IPS DF 4.7 (cell line): ENCODE results near the gene XPC.

Experiments used
- DNase-seq: peaks from one replicate; pipeline ENCODE4 v3.0.0-alpha.2; 2013; ENCODE audit warnings: low spot score; ENCODE audit errors: extremely low read depth

Gene XPC

DNA sequence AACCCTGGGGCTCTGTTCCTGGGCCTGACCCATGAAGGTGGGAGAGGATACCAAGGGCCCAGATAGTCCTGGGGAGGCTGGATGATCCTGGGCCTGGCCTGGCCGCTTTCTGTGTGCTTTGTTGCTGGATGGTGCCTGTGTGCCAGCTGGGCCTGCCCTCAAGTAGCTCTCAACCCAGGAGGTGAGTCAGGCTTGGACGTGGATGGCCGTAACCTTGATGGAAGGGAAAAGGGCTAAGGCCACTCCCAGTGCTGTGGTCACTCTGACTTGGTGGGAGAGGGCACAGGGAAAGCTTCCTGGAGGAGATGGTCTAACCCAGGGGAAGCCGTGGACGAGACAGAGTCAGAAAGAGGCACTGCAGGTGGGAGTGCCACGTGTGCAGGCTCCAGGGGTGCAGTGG is 44.1 kb downstream of the XPC start:
- DNase-seq, result no peak

- no peak for DNase-seq
Observed at GRCh38 chr3:14133876-14134275, 44.5 kb downstream of the XPC start.

GRCh38 chr3:14133188-14133800 is 45.1 kb downstream of the XPC start:
- no peak for DNase-seq

GRCh38 chr3:14132689-14133088 is 45.7 kb downstream of the XPC start:
- DNase-seq, result no peak

DNA sequence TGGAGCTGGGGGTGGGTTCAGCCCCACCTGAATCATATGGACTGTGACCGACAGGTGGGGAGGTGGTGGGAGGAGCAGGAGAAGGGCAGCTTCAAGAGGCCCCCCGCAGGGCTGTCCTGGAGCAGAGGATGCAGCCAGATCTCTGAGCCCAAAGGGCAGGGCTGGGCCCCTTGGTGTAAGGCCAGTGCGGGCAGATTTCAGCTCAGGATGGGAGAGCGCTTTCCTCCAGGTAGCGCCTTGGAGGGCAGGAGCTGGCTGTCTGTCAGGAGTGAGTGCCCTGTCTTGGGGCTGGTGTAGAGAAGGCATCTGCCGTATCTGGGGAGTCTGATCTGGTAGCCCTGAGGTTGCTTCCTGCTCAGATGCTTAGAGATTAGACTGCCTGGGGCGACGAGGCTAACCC is 46.3 kb downstream of the XPC start:
- no peak for DNase-seq

GRCh38 chr3:14131134-14131533 is 47.3 kb downstream of the XPC start:
- no peak for DNase-seq

DNA sequence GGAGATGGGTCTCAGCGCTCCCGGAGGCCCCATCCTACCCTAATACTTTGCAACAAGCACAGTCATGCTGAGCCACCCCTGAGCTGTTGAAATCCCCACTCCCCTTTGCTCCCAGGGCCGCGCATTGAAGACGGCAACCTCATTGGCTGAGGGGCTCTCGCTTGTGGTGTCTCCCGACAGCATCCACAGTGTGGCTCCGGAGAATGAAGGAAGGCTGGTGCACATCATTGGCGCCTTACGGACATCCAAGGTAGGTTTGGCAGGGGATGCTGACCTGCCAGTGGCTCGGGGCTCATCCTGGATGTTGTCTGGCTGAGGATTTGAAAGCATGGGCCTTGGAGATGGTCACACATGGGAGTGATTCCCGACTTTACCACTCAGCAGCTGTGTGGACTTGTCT is 47.7 kb downstream of the XPC start:
- DNase-seq, result no peak

DNA sequence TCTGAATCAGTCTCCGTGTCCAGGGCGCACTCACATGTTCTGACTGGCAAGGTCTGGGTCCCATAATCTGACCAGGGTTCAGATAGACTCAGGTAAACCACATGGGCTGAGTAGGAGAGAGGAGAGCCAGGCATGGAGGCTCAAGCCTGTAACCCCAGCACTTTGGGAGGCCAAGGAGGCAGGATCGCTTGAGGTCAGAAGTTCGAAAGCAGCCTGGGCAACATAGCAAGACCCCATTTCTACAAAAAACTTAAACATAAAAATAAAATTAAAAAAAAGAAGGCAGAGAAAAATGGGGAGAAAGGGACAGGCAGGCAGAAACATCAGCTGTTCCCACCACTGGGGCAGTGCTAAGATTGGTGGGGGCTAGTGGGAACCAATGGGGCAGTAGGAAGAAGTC is 48.2 kb downstream of the XPC start:
- DNase-seq, result no peak

GRCh38 chr3:14129296-14129695 is 49.1 kb downstream of the XPC start:
- DNase-seq, result no peak

DNA sequence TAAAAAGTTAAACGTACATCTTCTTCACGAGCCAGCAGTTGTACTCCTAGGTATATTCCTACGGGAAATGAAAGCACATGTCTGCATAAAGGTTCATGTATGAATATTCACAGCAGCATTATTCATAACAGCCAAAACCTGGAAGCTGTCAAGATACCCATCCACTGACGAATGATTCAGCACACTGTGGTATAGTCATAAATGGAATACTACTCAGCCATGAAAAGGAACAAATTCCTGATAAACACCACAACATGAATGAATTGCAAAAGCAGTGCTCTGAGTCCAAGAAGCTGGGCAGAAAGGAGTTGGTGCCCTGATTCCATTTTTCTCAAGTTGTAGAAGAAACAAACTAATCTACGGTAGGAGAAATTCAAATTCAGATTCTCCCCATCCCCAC is 49.7 kb downstream of the XPC start:
- no peak for DNase-seq

DNA sequence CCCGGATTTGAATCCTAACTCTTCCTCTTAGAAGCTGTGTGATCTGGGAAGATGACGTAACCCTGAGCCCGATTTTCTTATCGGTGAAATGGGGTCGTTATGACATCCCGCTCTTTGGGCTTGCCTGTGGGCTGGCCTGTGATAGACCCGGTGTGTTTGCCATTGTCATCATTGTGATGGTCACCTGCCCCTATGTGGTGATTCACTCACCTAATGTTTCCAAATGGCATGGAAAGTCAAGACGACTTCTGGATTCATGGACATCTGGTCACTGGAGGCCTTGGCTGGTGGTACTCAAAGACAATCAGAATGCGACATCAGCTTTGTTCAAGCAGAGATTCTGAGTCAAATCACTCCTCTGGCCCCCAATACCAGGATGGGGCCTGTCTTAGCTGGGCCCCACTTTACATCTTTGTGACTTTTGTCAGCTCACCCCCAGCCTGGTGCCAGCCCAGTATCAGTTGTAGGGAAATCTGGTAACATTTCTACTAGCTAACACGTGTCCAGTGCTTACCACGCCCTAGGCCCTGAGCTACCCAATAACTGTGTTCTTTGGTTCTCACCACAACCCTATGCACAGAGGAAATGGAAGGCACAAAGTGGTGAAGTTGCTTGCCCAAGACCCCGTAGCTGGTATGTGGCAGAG is 50.8 kb downstream of the XPC start:
- no peak for DNase-seq

DNA sequence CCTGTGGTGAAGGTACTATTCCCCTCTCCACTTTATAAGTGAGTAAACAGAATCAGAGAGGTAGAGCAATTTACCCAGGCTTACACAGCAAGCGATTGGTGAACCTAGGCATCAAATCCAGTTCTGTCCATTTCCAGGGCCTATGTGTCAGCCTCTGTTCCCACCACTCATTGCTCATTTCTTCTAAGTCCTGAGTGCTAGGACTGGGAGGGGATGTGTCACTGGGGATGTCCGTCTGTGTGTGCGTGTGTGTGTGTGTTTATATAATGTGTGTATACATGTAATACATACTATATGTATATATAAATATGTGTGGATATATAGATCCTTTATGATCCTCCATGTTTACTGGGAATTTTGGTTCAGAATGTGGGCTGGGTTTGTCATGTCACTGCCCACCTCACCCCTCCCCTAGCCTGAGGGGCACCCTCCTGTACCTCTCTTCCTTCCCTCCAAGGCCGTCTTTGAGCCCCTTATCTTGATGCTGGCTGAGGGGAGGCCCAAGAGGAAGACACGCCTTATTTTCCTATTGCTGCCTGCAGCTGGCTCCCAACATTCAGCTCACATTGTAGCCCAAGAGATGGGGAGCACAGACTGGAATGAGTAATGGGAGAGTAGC is 51.4 kb downstream of the XPC start:
- DNase-seq, result no peak

GRCh38 chr3:14126017-14126886 is 52.1 kb downstream of the XPC start:
- DNase-seq, result no peak

DNA sequence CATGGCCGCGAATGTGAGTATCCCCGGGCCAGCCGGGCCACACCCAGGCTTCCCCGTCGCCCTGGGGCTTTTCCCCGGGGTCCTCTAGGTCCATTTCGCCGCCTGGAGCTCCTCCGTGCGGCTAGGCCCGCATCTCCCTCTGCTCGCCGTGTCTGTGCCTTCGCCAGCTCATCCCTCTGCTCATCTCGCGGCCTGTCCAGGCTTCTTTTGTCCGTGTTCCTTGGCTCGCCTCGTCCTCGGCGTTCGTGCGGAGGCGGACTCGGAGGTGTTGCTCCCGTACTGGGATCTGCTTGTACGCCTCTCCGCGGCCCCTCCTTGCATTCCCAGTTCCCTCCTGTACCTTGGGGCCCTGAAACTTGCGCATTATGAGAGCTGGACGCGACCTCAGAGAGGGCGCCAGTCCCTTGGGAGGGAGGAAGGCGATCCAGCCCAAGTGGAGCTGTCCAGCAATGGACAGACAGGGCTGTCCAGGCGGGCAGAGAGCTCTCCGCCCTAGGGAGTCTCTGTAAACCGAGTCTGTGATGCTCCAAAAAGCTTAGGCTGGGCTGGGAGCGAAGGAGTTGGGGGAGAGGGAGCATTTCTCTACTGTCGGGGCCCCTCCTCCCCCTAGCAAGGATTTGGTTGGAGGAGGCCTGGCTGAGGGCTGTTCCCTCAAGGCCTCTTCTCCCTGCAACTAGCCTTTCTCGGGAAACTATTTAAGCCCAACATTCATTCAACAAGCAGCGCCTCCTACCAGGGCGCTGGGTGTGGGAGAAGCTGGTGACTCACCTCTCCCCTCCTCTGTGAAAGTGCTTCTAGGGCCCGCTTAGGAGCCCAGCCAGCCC is 53.0 kb downstream of the XPC start:
- no peak for DNase-seq

DNA sequence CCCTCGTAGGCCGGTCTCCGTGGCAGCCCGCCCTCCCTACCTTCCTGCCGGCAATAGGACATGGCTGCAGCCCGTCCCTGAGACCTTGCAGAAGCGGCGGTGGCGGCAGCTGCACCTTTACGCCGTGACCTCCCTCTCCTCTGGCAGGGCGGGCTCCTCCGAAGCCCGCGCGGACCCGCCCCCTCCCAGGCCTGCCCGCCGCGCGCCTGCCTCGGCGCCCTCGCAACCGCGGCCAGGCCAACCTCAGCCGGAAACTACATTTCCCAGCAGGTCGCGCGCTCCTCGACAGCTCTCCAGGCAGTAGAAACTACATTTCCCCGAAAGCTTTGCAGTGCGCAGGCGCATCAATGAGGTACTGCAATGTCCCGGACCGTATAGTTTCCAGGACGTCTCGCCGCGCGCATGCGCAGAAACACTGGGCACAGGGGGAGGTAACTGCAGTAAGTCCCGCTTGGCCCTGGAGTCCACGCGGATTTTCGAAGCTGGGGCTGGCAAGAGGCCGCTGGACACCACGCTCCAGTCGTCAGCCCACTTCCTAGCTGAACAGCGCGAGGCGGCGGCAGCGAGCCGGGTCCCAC is 53.7 kb downstream of the XPC start, which contains the start of the genes CHCHD4 and TMEM43:
CHCHD4 (minus strand) TSS at position 256 of the 578 bp plus-strand sequence; CDS start at position 62, 194 bp downstream.
TMEM43 (plus strand) TSS at position 438 of the 578 bp plus-strand sequence. CDS start 142 bp downstream, outside the sequence.
- peak; percentile 95 for DNase-seq

GRCh38 chr3:14124223-14124614 is 54.2 kb downstream of the XPC start:
- DNase-seq, result no peak

DNA sequence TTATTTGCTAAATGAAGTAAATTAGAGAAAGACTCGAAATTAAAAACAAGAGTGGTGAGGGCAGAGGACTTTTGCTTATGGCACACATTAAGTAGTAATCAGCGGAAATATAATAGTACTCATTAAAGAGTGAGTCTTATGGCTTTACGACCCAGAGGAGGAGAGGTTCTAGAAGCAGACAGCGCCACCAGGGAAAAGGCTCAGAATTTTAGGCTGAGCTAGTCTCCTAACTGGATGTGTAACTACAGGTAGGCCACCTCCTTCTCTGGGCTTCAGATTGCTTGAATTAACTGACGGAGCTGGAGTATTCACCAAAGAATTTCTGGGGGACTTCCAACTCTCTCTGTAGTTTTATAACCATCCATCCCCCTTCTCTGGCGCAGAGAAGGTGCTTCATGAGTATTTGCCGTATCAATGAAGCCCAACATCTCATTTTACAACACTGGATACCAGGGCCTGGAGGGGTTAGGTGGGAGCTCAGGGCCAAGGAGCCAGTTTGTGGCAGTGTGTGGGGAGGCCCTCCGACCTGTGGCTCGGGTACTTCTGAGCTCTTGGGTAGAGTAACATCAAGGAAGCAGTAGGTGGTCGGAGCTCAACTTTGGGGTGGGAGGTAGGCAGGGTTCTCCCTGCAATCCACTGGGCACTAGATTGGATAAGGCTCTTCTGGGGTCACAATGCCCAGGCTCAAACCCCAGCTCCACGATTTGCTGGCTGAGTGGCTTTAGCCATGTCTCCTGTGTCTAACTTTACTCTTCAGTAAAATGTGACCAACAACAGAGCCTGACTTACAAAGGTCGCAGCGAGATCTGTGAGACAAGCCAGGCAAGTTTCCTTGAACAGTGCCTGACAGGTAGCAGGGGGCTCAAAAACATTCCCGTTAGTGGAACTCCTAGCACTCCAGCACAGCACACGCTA is 54.8 kb downstream of the XPC start:
- no peak for DNase-seq

- DNase-seq, result no peak
Observed at GRCh38 chr3:14122301-14122700, 56.1 kb downstream of the XPC start.

DNA sequence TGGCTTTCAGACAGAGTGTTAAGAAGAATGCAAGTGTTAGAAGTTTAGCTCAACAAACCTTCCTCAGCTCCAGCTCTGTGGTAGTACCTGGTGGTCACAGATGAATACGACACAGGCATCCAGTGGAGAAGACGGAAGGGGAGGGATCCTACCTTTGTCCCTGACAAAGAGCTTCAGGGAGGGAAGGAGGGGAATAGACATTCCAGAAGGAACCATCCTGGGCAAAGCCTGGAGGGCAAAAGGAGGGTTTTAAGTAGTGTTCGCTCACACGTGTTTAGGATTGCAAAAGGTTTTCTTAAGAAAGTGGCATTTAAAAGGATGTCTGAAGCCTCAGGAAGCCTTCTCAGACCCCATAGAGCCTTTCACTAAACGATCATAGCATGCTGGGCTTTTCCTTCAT is 56.5 kb downstream of the XPC start:
- DNase-seq, result no peak
